Right ventricle myocardium inferior (tissue), 1 donor: ENCODE results near the gene OBSCN. TPM values are rescaled to one million over a fixed set of nuclear protein-coding genes. Genes with fewer than 3 reads are reported as not detected.

Source experiments
- ATAC-seq: fragments of 200-7000 bp; cut with Tn5 transposase; one replicate; pipeline ENCODE4 v1.9.1; 2020; ENCODE audit warnings: mild to moderate bottlenecking, moderate library complexity
- DNase-seq: peaks from one replicate; pipeline ENCODE4 v3.0.0; 2021; ENCODE audit errors: missing footprints
- intact Hi-C: fragments of 100-400 bp; cut with DNase I; formaldehyde crosslinking; loops from one replicate; pipeline ENCODE4 v1.11.0; 2022
- total RNA-seq: library from RNA; stranded (reverse); fragmentation: NEBNext Ultra II Directional; extraction: Animal tissue kit (Norgen Biotek cat#: 25700); gene quantifications from one replicate; pipeline ENCODE4 v1.2.1, GENCODE V29; 2021
- donor health status: DM: no; HTN: yes; CAD: no; lungs with severe emphysema.

Gene OBSCN
- total RNA-seq, 1 donor from 2014 or later = 275 TPM

GRCh38 chr1:228402641-228403025 is 194.8 kb downstream of the OBSCN start:
- DNase-seq (no peak), ATAC-seq (no peak)
- intact Hi-C loops = no loop called here

GRCh38 chr1:228403231-228403631 is 195.4 kb downstream of the OBSCN start:
- ATAC-seq (no peak), DNase-seq (no peak)
- intact Hi-C loops = no loop called here

- intact Hi-C loops = no loop called here
- ATAC-seq = no peak
These were observed 196.4 kb downstream of the OBSCN start for GRCh38 chr1:228404107-228404720.

GRCh38 chr1:228405200-228405978 is 197.5 kb downstream of the OBSCN start:
- ATAC-seq (no peak), DNase-seq (no peak)
- intact Hi-C loops = loop anchor here (5.0 kb wide), 1 partner anchor 52 kb away; a partner anchor contains a TSS

More at GRCh38 chr1:228404107-228404720, 196.4 kb downstream of the OBSCN start:
- no peak for DNase-seq

GRCh38 chr1:228405979-228406228 is 198.1 kb downstream of the OBSCN start:
- intact Hi-C loops = loop anchor here (5.0 kb wide), 1 partner anchor 51 kb away; a partner anchor contains a TSS
- no peak for ATAC-seq

GRCh38 chr1:228407106-228408040 is 199.5 kb downstream of the OBSCN start:
- no peak for ATAC-seq
- DNase-seq = no peak
- intact Hi-C loops = loop anchor here (5.0 kb wide), 1 partner anchor 50 kb away; a partner anchor contains a TSS

More at GRCh38 chr1:228405979-228406228, 198.1 kb downstream of the OBSCN start:
- no peak for DNase-seq

- ATAC-seq (no peak), DNase-seq (no peak)
- intact Hi-C loops = loop anchor here (5.0 kb wide), 1 partner anchor 49 kb away; a partner anchor contains a TSS
These were observed 200.4 kb downstream of the OBSCN start for GRCh38 chr1:228408041-228408868.

GRCh38 chr1:228408869-228409805 is 201.3 kb downstream of the OBSCN start:
- ATAC-seq (no peak), DNase-seq (peak; percentile 53)
- intact Hi-C loops = loop anchor here (5.0 kb wide), 1 partner anchor 48 kb away; a partner anchor contains a TSS

GRCh38 chr1:228410015-228410414 is 202.2 kb downstream of the OBSCN start:
- no peak for DNase-seq
- no peak for ATAC-seq
- intact Hi-C loops = no loop called here

- intact Hi-C loops = no loop called here
- DNase-seq (no peak), ATAC-seq (no peak)
These were observed 202.8 kb downstream of the OBSCN start for GRCh38 chr1:228410671-228411070.

- DNase-seq (no peak), ATAC-seq (no peak)
- intact Hi-C loops = no loop called here
These were observed 203.3 kb downstream of the OBSCN start for GRCh38 chr1:228411121-228411520.

GRCh38 chr1:228411548-228412430 is 203.9 kb downstream of the OBSCN start:
- DNase-seq = no peak
- intact Hi-C loops = no loop called here
- no peak for ATAC-seq

- ATAC-seq (no peak), DNase-seq (peak; percentile 54)
- intact Hi-C loops = no loop called here
These were observed 205.6 kb downstream of the OBSCN start for GRCh38 chr1:228413241-228414010.

- intact Hi-C loops = no loop called here
- DNase-seq (no peak), ATAC-seq (peak; percentile 6)
These were observed 206.8 kb downstream of the OBSCN start for GRCh38 chr1:228414511-228415211.

- ATAC-seq = peak; percentile 24
- peak; percentile 37 for DNase-seq
- intact Hi-C loops = no loop called here
These were observed 207.4 kb downstream of the OBSCN start for GRCh38 chr1:228415221-228415620.
